Suprapubic skin (tissue), 3 donors: Measurements from ENCODE around the gene TPCN2.

Experiments used
- CTCF ChIP-seq, 2 donors: fragments of 200-600 bp in 1 of 2; fragments of 450-650 bp in 1 of 2; sonication (generic) in 1 of 2; IDR thresholded peaks; one replicate each; pipeline ENCODE4 v1.5.1; 2016 to 2019; ENCODE audit warnings: antibody characterized with exemption in 2 of 2, mild to moderate bottlenecking in 1 of 2, moderate library complexity in 1 of 2
- EP300 ChIP-seq: sonication (generic); formaldehyde crosslinking; IDR thresholded peaks from one replicate; pipeline ENCODE4 v1.6.1; 2017; ENCODE audit warnings: antibody characterized with exemption
- POLR2A ChIP-seq, 2 donors: fragments of 450-650 bp; IDR thresholded peaks; one replicate each; pipeline ENCODE4 v1.6.1; 2017; ENCODE audit warnings: antibody characterized with exemption in 2 of 2, mild to moderate bottlenecking in 2 of 2, moderate library complexity in 2 of 2

- no peak for TF ChIP-seq EP300
- TF ChIP-seq CTCF (IDR thresholded peaks at IDR 0.05), result no peak
- TF ChIP-seq POLR2A (IDR thresholded peaks at IDR 0.05), result no peak
Observed at GRCh38 chr11:69065147-69065710, 16.5 kb downstream of the TPCN2 start.
